ENCODE measurements around the gene TRAPPC14. TPM values are rescaled to one million over a fixed set of nuclear protein-coding genes. Genes with fewer than 3 reads are reported as not detected.

TRAPPC14 gene
- total RNA-seq = 6.6 and 10.9 TPM in 2 replicates

GRCh38 chr7:100158229-100159098 lies at the start of gene TRAPPC14:
Gene TRAPPC14, minus strand, starts transcription at chr7:100158723. Its CDS starts 224 bp downstream, at chr7:100158499.

GRCh38 chr7:100177045-100178001 lies 18.8 kb upstream of the TRAPPC14 start, which contains the start of the genes GPC2 and STAG3:
Gene GPC2, minus strand, starts transcription at chr7:100177381. Its CDS starts 182 bp downstream, at chr7:100177199.
Gene STAG3, plus strand, starts transcription at chr7:100177918. Its CDS starts 2,639 bp downstream, at chr7:100180557.

GRCh38 chr7:100148559-100149328 lies 9.8 kb downstream of the TRAPPC14 start, which contains the start of gene LAMTOR4:
Gene LAMTOR4, plus strand, starts transcription at chr7:100148918. Its CDS starts 55 bp downstream, at chr7:100148973.

GRCh38 chr7:100126931-100127865 lies 31.3 kb downstream of the TRAPPC14 start, which contains the start of gene MBLAC1:
Gene MBLAC1, plus strand, starts transcription at chr7:100126967. Its CDS starts 429 bp downstream, at chr7:100127396.

GRCh38 chr7:100119072-100119969 lies 39.2 kb downstream of the TRAPPC14 start, which contains the start of the genes CNPY4 and TAF6:
Gene CNPY4, plus strand, starts transcription at chr7:100119634. Its CDS starts 111 bp downstream, at chr7:100119745.
Gene TAF6, minus strand, starts transcription at chr7:100119358. Its CDS starts 5,149 bp downstream, at chr7:100114209.

Other genes starting within 250 kb of the TRAPPC14 start
- gene TRIM4, start 239.2 kb downstream of the TRAPPC14 start, total RNA-seq = 21.7 and 30.6 TPM in 2 replicates
- gene GJC3, start 229.1 kb downstream of the TRAPPC14 start, total RNA-seq = not detected in 2 replicates
- 0.33 TPM in 1 of 2 replicates, not detected in the other for gene AZGP1, start 182.7 kb downstream of the TRAPPC14 start, total RNA-seq
- 33.1 and 44.9 TPM in 2 replicates for gene ZKSCAN1, start 143.1 kb downstream of the TRAPPC14 start, total RNA-seq
- 9.5 and 13.1 TPM in 2 replicates for gene ZSCAN21, start 108.9 kb downstream of the TRAPPC14 start, total RNA-seq
- gene ZNF3, start 77.0 kb downstream of the TRAPPC14 start, total RNA-seq = 23.4 and 24.0 TPM in 2 replicates
- 96.1 and 167 TPM in 2 replicates for gene COPS6, start 69.8 kb downstream of the TRAPPC14 start, total RNA-seq
- 56.1 and 266 TPM in 2 replicates for gene MCM7, start 57.3 kb downstream of the TRAPPC14 start, total RNA-seq
- 22.5 and 29.1 TPM in 2 replicates for gene AP4M1, start 57.1 kb downstream of the TRAPPC14 start, total RNA-seq
- gene TAF6, start 39.4 kb downstream of the TRAPPC14 start, total RNA-seq = 59.6 and 61.4 TPM in 2 replicates
- 28.4 and 36.7 TPM in 2 replicates for gene CNPY4, start 39.1 kb downstream of the TRAPPC14 start, total RNA-seq
- 2.6 and 3.1 TPM in 2 replicates for gene MBLAC1, start 31.8 kb downstream of the TRAPPC14 start, total RNA-seq
- gene LAMTOR4, start 9.8 kb downstream of the TRAPPC14 start, total RNA-seq = 80.3 and 91.4 TPM in 2 replicates
- gene GAL3ST4, start 9.9 kb upstream of the TRAPPC14 start, total RNA-seq = 0.55 and 1.6 TPM in 2 replicates
- gene GPC2, start 18.7 kb upstream of the TRAPPC14 start, total RNA-seq = 1.2 and 2.2 TPM in 2 replicates
- 0.62 and 1.00 TPM in 2 replicates for gene STAG3, start 19.2 kb upstream of the TRAPPC14 start, total RNA-seq
- gene PVRIG, start 61.2 kb upstream of the TRAPPC14 start, total RNA-seq = not detected in 2 replicates
- gene SPDYE3, start 149.0 kb upstream of the TRAPPC14 start, total RNA-seq = not detected in 2 replicates
- gene PILRB, start 199.4 kb upstream of the TRAPPC14 start, total RNA-seq = 8.1 and 9.4 TPM in 2 replicates
- 0.12 TPM in 1 of 2 replicates, not detected in the other for gene PILRA, start 214.8 kb upstream of the TRAPPC14 start, total RNA-seq

Measured in uterine smooth muscle cell (primary cell).